Smooth muscle cell of the brain vasculature (primary cell): ENCODE data around the gene MRGPRD.

Experiments
- DNase-seq: peaks from one replicate; pipeline ENCODE4 v3.0.0-alpha.2; 2012; ENCODE audit warnings: low read depth, low spot score

The MRGPRD gene

DNA sequence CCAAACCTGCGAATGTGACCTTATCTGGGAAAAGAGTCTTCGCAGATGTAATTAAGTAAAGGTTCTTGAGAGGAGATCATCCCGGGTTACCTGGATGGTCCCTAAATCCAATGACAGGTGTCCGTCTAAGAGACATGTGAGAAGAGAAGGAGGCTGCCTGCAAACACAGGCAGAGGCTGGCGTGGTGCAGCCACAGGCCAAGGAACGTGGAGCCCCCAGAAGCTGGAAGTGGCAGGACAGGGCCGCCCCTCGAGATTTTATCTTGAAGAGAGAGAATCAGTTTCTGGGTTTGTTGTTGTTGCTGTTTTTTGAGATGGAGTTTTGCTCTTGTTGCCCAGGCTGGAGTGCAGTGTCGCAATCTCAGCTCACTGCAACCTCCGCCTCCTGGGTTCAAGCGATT is 33.6 kb downstream of the MRGPRD start:
- DNase-seq = no peak

- peak; percentile 31 for DNase-seq
Measured at GRCh38 chr11:68946416-68947090, 34.2 kb downstream of the MRGPRD start.

DNA sequence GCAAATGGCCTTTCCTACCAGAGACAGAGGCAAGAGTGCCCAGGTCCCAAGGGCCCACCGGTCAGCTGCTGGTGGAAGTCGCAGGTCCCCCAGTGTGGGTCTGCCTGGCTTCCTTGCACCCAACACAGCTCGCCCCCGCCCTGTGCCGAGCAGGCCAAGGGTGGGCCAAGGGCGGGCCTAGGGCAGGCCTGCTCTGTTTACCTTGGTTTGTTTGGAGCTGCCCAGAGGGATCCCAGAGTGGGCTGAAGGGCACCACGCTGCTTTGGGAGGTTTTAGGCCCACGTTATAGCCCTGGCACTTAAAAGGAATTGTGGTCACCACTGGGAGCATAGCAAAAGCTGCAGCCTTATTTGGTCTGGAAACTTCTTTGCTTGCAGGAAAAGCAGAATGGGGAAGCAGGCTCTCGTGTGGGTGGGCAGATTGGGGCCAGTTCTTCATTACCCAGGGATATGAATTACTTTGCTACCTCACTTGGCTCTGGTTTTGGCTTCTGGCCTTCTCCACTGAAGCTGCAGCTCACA is 38.0 kb downstream of the MRGPRD start:
- DNase-seq = no peak

GRCh38 chr11:68942095-68942620 is 38.6 kb downstream of the MRGPRD start:
- no peak for DNase-seq

GRCh38 chr11:68941324-68942094 is 39.3 kb downstream of the MRGPRD start:
- no peak for DNase-seq

GRCh38 chr11:68940651-68941323 is 40.0 kb downstream of the MRGPRD start:
- no peak for DNase-seq

GRCh38 chr11:68939583-68940555 is 40.9 kb downstream of the MRGPRD start:
- DNase-seq = no peak

- DNase-seq = no peak
Measured at GRCh38 chr11:68938816-68939582, 41.8 kb downstream of the MRGPRD start.

DNA sequence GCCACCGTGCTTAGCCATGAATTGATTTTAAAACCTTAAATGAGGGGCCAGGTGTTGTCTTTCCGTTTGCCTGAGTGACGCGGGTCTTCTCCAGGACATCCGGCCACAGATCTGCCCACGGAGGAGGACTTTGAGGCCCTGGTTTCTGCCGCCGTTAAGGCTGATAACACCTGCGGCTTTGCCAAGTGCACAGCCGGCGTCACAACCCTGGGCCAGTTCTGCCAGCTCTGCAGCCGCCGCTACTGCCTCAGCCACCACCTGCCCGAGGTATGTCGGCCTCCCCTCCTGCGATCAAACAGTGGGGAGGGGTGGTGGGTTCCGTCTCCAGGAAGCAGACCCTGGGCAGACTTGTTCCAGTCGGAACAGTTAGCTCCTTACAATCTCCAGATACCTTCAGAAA is 42.7 kb downstream of the MRGPRD start:
- no peak for DNase-seq

GRCh38 chr11:68936676-68937620 is 43.8 kb downstream of the MRGPRD start:
- no peak for DNase-seq

DNA sequence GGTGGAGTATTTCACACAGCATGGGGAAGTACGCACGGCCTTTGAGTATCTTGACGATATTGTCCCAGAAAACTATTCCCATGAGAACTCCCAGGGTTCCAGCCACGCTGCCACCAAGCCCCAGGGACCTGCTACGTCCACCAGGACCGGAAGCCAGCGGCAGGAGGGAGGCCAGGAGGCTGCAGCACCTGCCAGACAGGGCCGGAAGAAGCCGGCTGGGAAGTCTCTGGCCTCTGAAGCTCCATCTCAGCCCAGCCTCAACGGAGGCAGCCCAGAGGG is 44.5 kb downstream of the MRGPRD start:
- no peak for DNase-seq

- DNase-seq = no peak
Measured at GRCh38 chr11:68935516-68936357, 45.0 kb downstream of the MRGPRD start.

GRCh38 chr11:68935066-68935465 is 45.7 kb downstream of the MRGPRD start:
- no peak for DNase-seq

GRCh38 chr11:68934666-68935065 is 46.1 kb downstream of the MRGPRD start:
- DNase-seq = no peak

DNA sequence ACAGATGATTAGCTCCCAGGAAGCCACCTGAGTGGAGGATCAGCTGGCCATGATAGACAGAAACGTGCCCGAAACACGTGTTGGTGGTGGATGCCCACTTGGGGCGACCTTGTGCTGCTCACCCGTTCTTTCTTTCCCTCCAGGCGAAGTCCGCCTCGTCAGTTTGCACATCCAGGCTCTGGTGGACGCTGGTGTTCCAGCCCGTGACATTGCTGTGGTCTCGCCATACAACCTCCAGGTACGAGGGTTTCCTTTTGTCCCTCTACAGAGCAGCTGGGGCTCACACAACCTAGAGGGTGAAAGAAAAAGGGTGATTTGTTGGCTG is 46.5 kb downstream of the MRGPRD start:
- DNase-seq = no peak

- no peak for DNase-seq
Measured at GRCh38 chr11:68933605-68934320, 47.0 kb downstream of the MRGPRD start.

DNA sequence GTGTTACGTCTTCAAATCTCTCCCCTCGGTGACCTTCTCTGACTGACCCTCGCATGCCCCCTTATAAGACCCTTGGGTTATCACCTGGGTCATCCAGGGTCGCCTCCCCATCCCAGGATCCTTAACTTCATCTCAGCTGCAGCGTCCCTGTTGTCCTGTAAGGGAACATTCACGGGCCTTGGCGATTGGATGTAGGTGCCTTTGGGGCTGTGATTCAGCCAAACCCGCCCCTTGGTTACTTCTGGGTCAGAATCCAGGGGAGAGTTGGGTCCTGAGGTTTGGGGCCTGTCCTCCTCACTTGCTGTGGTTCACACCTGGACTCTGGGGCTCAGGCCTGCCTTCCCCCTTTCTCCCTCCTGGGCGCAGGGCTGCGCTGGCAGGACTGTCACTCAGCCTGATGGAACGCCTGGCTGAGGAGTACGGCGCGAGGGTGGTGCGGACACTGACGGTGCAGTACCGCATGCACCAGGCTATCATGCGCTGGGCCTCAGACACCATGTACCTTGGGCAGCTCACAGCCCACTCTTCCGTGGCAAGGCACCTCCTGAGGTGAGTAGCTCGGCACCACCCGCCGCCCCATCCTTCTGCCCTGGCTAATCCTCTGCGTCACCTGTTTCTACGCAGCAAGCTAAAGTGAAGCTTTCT is 47.7 kb downstream of the MRGPRD start:
- DNase-seq = no peak
